PC-9 (cell line): ENCODE data around the gene BCKDHA. TPM values are rescaled to one million over a fixed set of nuclear protein-coding genes. Genes with fewer than 3 reads are reported as not detected.

ENCODE experiments used
- BruUV-seq: library from RNA; stranded (reverse); fragments of 400-500 nt; replicated peaks from 2 replicates; lab custom pipeline; 2021; lab: Mats Ljungman, UMichigan
- CTCF ChIA-PET: fragments of 300-600 bp; sonication (Branson Sonifier 250); formaldehyde crosslinking; loops from one replicate; lab custom pipeline; 2022; ENCODE audit warnings: antibody characterized with exemption; lab: Charles Lee
- POLR2A ChIA-PET: fragments of 300-600 bp; sonication (Branson Sonifier 250); formaldehyde crosslinking; loops from one replicate; lab custom pipeline; 2022; ENCODE audit warnings: antibody characterized with exemption; ENCODE audit not compliant: unreplicated experiment; lab: Charles Lee
- DNase-seq, 2 experiments: peaks; one replicate each; pipeline versions ENCODE4 v3.0.0 to v3.0.0-alpha.2; 2015 to 2022; ENCODE audit warnings: mixed read lengths in 1 of 2
- H2AFZ ChIP-seq: fragments of 200-600 bp; sonication (generic); 2 replicates; pipeline ENCODE4 v1.8.1; 2017; ENCODE audit warnings: antibody characterized with exemption
- H3F3A ChIP-seq: fragments of 200-600 bp; sonication (generic); 2 replicates; pipeline ENCODE4 v1.8.1; 2017; ENCODE audit warnings: antibody characterized with exemption, mild to moderate bottlenecking, low read depth; ENCODE audit not compliant: insufficient read depth
- H3K27ac ChIP-seq: fragments of 200-600 bp; sonication (generic); 2 replicates; pipeline ENCODE4 v1.6.1; 2016; ENCODE audit warnings: mixed run types
- H3K27me3 ChIP-seq: fragments of 200-600 bp; sonication (generic); 2 replicates; pipeline ENCODE4 v1.6.1; 2016; ENCODE audit warnings: low read depth, mixed run types; ENCODE audit not compliant: insufficient read depth
- H3K36me3 ChIP-seq: fragments of 200-600 bp; sonication (generic); 2 replicates; pipeline ENCODE4 v1.6.1; 2016; ENCODE audit warnings: low read depth, mixed run types
- H3K4me1 ChIP-seq: fragments of 200-600 bp; sonication (generic); replicated peaks from 2 replicates; pipeline ENCODE4 v1.6.1; 2016; ENCODE audit warnings: mixed run types; ENCODE audit not compliant: insufficient read depth
- H3K4me2 ChIP-seq: fragments of 200-600 bp; sonication (generic); 2 replicates; pipeline ENCODE4 v1.6.1; 2017; ENCODE audit warnings: mixed run types
- H3K4me3 ChIP-seq: fragments of 200-600 bp; sonication (generic); 2 replicates; pipeline ENCODE4 v1.6.1; 2016; ENCODE audit warnings: mixed run types
- H3K79me2 ChIP-seq: fragments of 200-600 bp; sonication (generic); 2 replicates; pipeline ENCODE4 v1.6.1; 2017; ENCODE audit warnings: low read depth, mixed run types
- H3K9me2 ChIP-seq: fragments of 200-600 bp; sonication (generic); 2 replicates; pipeline ENCODE4 v1.8.1; 2017; ENCODE audit warnings: mild to moderate bottlenecking; ENCODE audit not compliant: insufficient read depth
- H3K9me3 ChIP-seq: fragments of 200-600 bp; sonication (generic); 2 replicates; pipeline ENCODE4 v1.8.1; 2016; ENCODE audit warnings: low read depth; ENCODE audit not compliant: insufficient read depth
- H4K20me1 ChIP-seq: fragments of 200-600 bp; sonication (generic); 2 replicates; pipeline ENCODE4 v1.8.1; 2017; ENCODE audit not compliant: insufficient read depth
- EZH2 ChIP-seq: fragments of 200-600 bp; sonication (generic); IDR thresholded peaks from 2 replicates; pipeline ENCODE4 v1.8.0; 2017; ENCODE audit warnings: antibody characterized with exemption, low read depth
- intact Hi-C: fragments of 100-400 bp; cut with micrococcal nuclease; formaldehyde crosslinking; loops from one replicate; pipeline ENCODE4 v1.10.0; 2022; ENCODE audit not compliant: unreplicated experiment
- total RNA-seq: library from RNA; stranded (reverse); gene quantifications from 2 replicates; pipeline ENCODE4 v1.2.3, GENCODE V29; 2021
- TF ChIP-seq, protein P1 (sequence below): fragments of 200-600 bp; sonication (generic); conservative IDR thresholded peaks from 2 replicates; pipeline ENCODE4 v1.6.1; 2017; ENCODE audit warnings: mixed run types, antibody characterized with exemption, mild to moderate bottlenecking, moderate library complexity

Gene BCKDHA
- total RNA-seq, 1 experiment from 2014 or later = 26.3 TPM

DNA sequence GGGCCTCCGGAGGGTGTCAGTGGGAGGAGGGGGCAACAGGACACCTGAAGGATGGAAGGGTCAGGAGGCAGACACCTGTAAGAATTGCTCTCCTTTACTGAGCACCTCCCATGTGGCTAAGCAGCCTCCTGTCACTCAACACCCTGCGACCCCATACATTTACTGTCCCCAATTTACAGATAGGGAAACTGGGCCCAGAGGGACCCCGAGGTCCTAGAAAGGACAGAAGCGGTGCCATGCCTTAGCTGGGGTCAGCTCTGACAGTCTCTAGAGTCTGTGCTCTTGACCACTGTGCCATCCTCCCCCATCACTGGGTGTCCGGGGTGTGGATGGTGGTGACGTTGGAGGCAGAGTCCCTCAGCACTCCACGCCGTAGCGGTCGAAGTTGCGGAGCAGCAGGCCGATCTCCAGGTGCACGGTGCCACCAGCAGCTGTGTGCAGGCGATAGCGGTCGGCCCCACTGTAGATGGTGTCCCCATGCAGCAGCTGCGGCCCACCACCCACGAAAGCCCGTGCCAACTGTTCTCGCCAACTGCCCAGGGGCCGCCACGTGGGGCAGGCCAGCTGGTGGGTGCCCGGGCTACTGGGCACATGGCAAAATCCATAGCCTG, 43.2 kb upstream of the BCKDHA start:
- BruUV-seq = TSS peak; percentile 22
- Histone ChIP-seq H3K9me3 (no peaks in the 10 kb centered on the region), H3K36me3 (no peaks in the 10 kb centered on the region), H3K9me2 (no peaks in the 10 kb centered on the region), H3K79me2 (no peaks in the 10 kb centered on the region; the same call in 1 of the 2 replicates), H3K27me3 (no peaks in the 10 kb centered on the region), H3F3A (peaks cover 15% of the 10 kb centered on the region; the same call in 1 of the 2 replicates), H3K4me1 (peaks cover 15% of the 10 kb centered on the region), H3K4me2 (peak overlapping the region; percentile 98), H3K4me3 (peak overlapping the region; percentile 80), H3K27ac (no peak overlapping the region), H2AFZ (peak overlapping the region; percentile 74; the same call in 1 of the 2 replicates), H4K20me1 (no peaks in the 10 kb centered on the region)
- DNase-seq = no peak
- intact Hi-C loops = loop anchor here (5.0 to 10.0 kb wide), 2 partner anchors 80 to 692 kb away; partner anchors contain the start of gene DMAC2
- ChIA-PET POLR2A (no interaction called here), CTCF (no interaction called here)
- TF ChIP-seq, protein P1, sequence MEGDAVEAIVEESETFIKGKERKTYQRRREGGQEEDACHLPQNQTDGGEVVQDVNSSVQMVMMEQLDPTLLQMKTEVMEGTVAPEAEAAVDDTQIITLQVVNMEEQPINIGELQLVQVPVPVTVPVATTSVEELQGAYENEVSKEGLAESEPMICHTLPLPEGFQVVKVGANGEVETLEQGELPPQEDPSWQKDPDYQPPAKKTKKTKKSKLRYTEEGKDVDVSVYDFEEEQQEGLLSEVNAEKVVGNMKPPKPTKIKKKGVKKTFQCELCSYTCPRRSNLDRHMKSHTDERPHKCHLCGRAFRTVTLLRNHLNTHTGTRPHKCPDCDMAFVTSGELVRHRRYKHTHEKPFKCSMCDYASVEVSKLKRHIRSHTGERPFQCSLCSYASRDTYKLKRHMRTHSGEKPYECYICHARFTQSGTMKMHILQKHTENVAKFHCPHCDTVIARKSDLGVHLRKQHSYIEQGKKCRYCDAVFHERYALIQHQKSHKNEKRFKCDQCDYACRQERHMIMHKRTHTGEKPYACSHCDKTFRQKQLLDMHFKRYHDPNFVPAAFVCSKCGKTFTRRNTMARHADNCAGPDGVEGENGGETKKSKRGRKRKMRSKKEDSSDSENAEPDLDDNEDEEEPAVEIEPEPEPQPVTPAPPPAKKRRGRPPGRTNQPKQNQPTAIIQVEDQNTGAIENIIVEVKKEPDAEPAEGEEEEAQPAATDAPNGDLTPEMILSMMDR = peak; percentile 10; the same call in 1 of the 2 replicates
- no peak for TF ChIP-seq EZH2

DNA sequence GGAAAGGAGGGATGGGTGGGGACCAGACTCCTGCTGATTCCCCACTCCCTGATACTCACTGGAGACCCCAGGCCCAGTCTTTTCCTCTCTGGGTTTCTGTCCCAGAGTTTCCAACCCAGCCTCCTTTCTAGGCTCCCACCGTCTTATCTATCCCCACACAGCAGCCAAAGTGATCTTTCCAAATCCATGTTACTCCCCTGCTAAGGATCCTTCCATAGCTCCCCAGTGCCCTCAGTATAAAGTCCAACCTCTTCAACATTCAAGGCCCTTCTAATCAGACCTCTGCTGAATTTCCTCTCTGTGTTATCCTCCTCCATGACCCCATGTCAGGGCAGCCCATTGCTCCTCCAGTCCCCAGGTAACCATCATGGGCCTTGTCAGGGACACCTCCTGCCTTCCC, 42.6 kb upstream of the BCKDHA start:
- TF ChIP-seq, protein P1 = no peak
- no peak for TF ChIP-seq EZH2
- Histone ChIP-seq H3K4me2 (no peak overlapping the region), H3K9me2 (no peaks in the 10 kb centered on the region), H3K4me1 (peaks cover 15% of the 10 kb centered on the region), H3K27me3 (no peaks in the 10 kb centered on the region), H3K79me2 (no peaks in the 10 kb centered on the region; the same call in 1 of the 2 replicates), H3K4me3 (no peak overlapping the region), H3K9me3 (no peaks in the 10 kb centered on the region), H3K27ac (no peak overlapping the region), H2AFZ (no peak overlapping the region), H3F3A (peaks cover 15% of the 10 kb centered on the region; the same call in 1 of the 2 replicates), H4K20me1 (no peaks in the 10 kb centered on the region), H3K36me3 (no peaks in the 10 kb centered on the region)
- no peak for DNase-seq
- intact Hi-C loops = loop anchor here (10.0 kb wide), 1 partner anchor 80 kb away; the partner anchor contains the start of gene DMAC2
- ChIA-PET POLR2A (interaction anchor here (0.7 kb wide), 1 partner anchor 131 kb away, joined by 5 read pairs; no protein-coding TSS in a partner anchor), CTCF (no interaction called here)
- BruUV-seq = no TSS peak

DNA sequence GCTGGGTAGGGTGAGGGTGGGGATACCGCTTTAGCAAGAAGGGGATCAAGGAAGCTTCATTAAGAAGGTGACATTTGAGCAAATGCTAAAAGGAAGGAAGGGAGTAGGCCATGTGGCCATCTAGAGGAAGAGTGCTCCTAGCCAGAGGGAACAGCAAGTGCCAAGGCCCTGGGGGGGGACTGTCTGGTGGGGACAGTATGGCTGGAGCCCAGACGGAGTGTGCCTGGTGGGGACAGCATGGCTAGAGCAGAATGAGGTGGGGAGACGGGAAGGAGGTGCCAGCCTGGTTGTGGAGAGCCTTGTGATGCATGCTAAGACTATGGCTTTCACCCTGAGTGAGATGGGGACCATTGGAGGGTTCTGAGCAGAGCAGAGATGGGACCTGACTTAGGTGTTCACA, 41.8 kb upstream of the BCKDHA start:
- Histone ChIP-seq H3F3A (peaks cover 11% of the 10 kb centered on the region; the same call in 1 of the 2 replicates), H3K27ac (no peak overlapping the region), H3K4me1 (peaks cover 13% of the 10 kb centered on the region), H3K9me3 (no peaks in the 10 kb centered on the region), H3K27me3 (no peaks in the 10 kb centered on the region), H3K9me2 (no peaks in the 10 kb centered on the region), H2AFZ (no peak overlapping the region), H3K4me3 (no peak overlapping the region), H3K79me2 (no peaks in the 10 kb centered on the region; the same call in 1 of the 2 replicates), H4K20me1 (no peaks in the 10 kb centered on the region), H3K36me3 (no peaks in the 10 kb centered on the region), H3K4me2 (no peak overlapping the region)
- TF ChIP-seq, protein P1 = no peak
- no peak for TF ChIP-seq EZH2
- ChIA-PET POLR2A (interaction anchor here (0.7 kb wide), 1 partner anchor 131 kb away, joined by 5 read pairs; no protein-coding TSS in a partner anchor), CTCF (interaction anchor here (0.5 kb wide), 1 partner anchor 93 kb away, joined by 6 read pairs; no protein-coding TSS in a partner anchor)
- no peak for DNase-seq
- BruUV-seq = no TSS peak
- intact Hi-C loops = loop anchor here (10.0 kb wide), 1 partner anchor 79 kb away; the partner anchor contains the start of gene DMAC2
